WTC11 (cell line): ENCODE measurements around the gene PLXNA2. TPM values are rescaled to one million over a fixed set of nuclear protein-coding genes. Genes with fewer than 3 reads are reported as not detected.

ENCODE experiments used
- ATAC-seq: fragments of 200-7000 bp; cut with Tn5 transposase; 2 replicates; pipeline ENCODE4 v1.10.0; 2021; ENCODE audit warnings: mild to moderate bottlenecking, moderate library complexity
- CTCF ChIA-PET: fragments of 300-600 bp; sonication (Branson Sonifier 250); formaldehyde crosslinking; loops from one replicate; lab custom pipeline; 2021; ENCODE audit warnings: antibody characterized with exemption; lab: Charles Lee
- POLR2A ChIA-PET: fragments of 350-600 bp; sonication (Branson Sonifier 250); formaldehyde crosslinking; loops from one replicate; lab custom pipeline; 2021; ENCODE audit warnings: antibody characterized with exemption; lab: Charles Lee
- DNase-seq: peaks from one replicate; pipeline ENCODE4 v3.0.0; 2021; ENCODE audit warnings: low spot score
- H3K27ac Mint-ChIP-seq: 2 replicates; pipeline ENCODE4 v1.8.0; 2021; ENCODE audit warnings: mixed read lengths
- H3K27me3 Mint-ChIP-seq: 2 replicates; pipeline ENCODE4 v1.8.0; 2021; ENCODE audit warnings: low read depth, mild to moderate bottlenecking, moderate library complexity, mixed read lengths
- H3K36me3 Mint-ChIP-seq: 2 replicates; pipeline ENCODE4 v1.8.0; 2021; ENCODE audit warnings: mixed read lengths
- H3K4me1 Mint-ChIP-seq: 2 replicates; pipeline ENCODE4 v1.8.0; 2022; ENCODE audit warnings: mixed read lengths
- H3K4me3 Mint-ChIP-seq: 2 replicates; pipeline ENCODE4 v1.8.0; 2021; ENCODE audit warnings: mild to moderate bottlenecking, moderate library complexity, mixed read lengths
- H3K9me3 Mint-ChIP-seq: 2 replicates; pipeline ENCODE4 v1.8.0; 2021; ENCODE audit warnings: mixed read lengths
- AFF4 ChIP-seq: sonication (generic); formaldehyde crosslinking; IDR thresholded peaks from 2 replicates; pipeline ENCODE4 v1.8.1; 2023; ENCODE audit warnings: mild to moderate bottlenecking, missing genetic modification reagents, borderline replicate concordance
- E2F1 ChIP-seq: sonication (generic); formaldehyde crosslinking; IDR thresholded peaks from 2 replicates; pipeline ENCODE4 v1.8.0; 2022; ENCODE audit warnings: mild to moderate bottlenecking, missing genetic modification reagents
- JAZF1 ChIP-seq: fragments of 250-450 bp; sonication (Bioruptor Pico); IDR thresholded peaks from 2 replicates; pipeline ENCODE4 v1.9.0; 2021; ENCODE audit warnings: moderate library complexity, mild to moderate bottlenecking, inconsistent platforms
- MYBL2 ChIP-seq: sonication (generic); formaldehyde crosslinking; IDR thresholded peaks from 2 replicates; pipeline ENCODE4 v1.8.1; 2023; ENCODE audit warnings: mild to moderate bottlenecking, moderate library complexity, missing genetic modification reagents
- NR2C2 ChIP-seq: sonication (generic); formaldehyde crosslinking; IDR thresholded peaks from 2 replicates; pipeline ENCODE4 v1.8.0; 2022; ENCODE audit warnings: mild to moderate bottlenecking, missing genetic modification reagents
- PRRX2 ChIP-seq: fragments of 250-450 bp; sonication (Bioruptor Pico); IDR thresholded peaks from 2 replicates; pipeline ENCODE4 v1.8.0; 2021; ENCODE audit warnings: mild to moderate bottlenecking
- TCF7 ChIP-seq: sonication (generic); formaldehyde crosslinking; IDR thresholded peaks from 2 replicates; pipeline ENCODE4 v1.8.0; 2022; ENCODE audit warnings: mild to moderate bottlenecking, low read depth, missing genetic modification reagents, moderate library complexity
- TEAD1 ChIP-seq: sonication (generic); formaldehyde crosslinking; IDR thresholded peaks from 2 replicates; pipeline ENCODE4 v1.8.0; 2022; ENCODE audit warnings: mild to moderate bottlenecking, missing genetic modification reagents
- USF2 ChIP-seq: sonication (generic); formaldehyde crosslinking; IDR thresholded peaks from 2 replicates; pipeline ENCODE4 v1.8.1; 2023; ENCODE audit warnings: mild to moderate bottlenecking, missing genetic modification reagents, moderate library complexity
- ZNF219 ChIP-seq: sonication (generic); formaldehyde crosslinking; IDR thresholded peaks from 2 replicates; pipeline ENCODE4 v1.8.0; 2023; ENCODE audit warnings: missing genetic modification reagents, mild to moderate bottlenecking, borderline replicate concordance
- ZNF281 ChIP-seq: sonication (generic); formaldehyde crosslinking; IDR thresholded peaks from 2 replicates; pipeline ENCODE4 v1.8.0; 2023; ENCODE audit warnings: mild to moderate bottlenecking, missing genetic modification reagents
- ZNF671 ChIP-seq: fragments of 250-450 bp; sonication (Bioruptor Pico); IDR thresholded peaks from 2 replicates; pipeline ENCODE4 v1.8.0; 2021; ENCODE audit warnings: mild to moderate bottlenecking
- total RNA-seq: library from RNA; stranded (reverse); gene quantifications from 3 replicates; pipeline ENCODE4 v1.2.3, GENCODE V29; 2021
- TF ChIP-seq, protein P1 (sequence below): sonication (generic); formaldehyde crosslinking; IDR thresholded peaks from 2 replicates; pipeline ENCODE4 v1.8.0; 2022; ENCODE audit warnings: mild to moderate bottlenecking, missing genetic modification reagents
- TF ChIP-seq, protein P2 (sequence below): sonication (generic); formaldehyde crosslinking; IDR thresholded peaks from 2 replicates; pipeline ENCODE4 v1.8.0; 2023; ENCODE audit warnings: missing genetic modification reagents, mild to moderate bottlenecking, borderline replicate concordance
- TF ChIP-seq, protein P3 (sequence below): sonication (generic); formaldehyde crosslinking; IDR thresholded peaks from 2 replicates; pipeline ENCODE4 v1.8.1; 2023; ENCODE audit warnings: mild to moderate bottlenecking, missing genetic modification reagents
- TF ChIP-seq, protein P4 (sequence below): sonication (generic); formaldehyde crosslinking; IDR thresholded peaks from 2 replicates; pipeline ENCODE4 v1.8.1; 2023; ENCODE audit warnings: mild to moderate bottlenecking, missing genetic modification reagents, moderate library complexity
- TF ChIP-seq, protein P5 (sequence below): sonication (generic); formaldehyde crosslinking; IDR thresholded peaks from 2 replicates; pipeline ENCODE4 v1.8.1; 2022; ENCODE audit warnings: missing genetic modification reagents, borderline replicate concordance

Gene PLXNA2
- total RNA-seq, 1 experiment from 2014 or later, result 4.2 TPM

- no peak for TF ChIP-seq TEAD1 (CRISPR knock-in tag)
- no peak for TF ChIP-seq MYBL2
- TF ChIP-seq, all 79 proteins: peak for 0
Observed at GRCh38 chr1:208276757-208277435, 32.7 kb upstream of the PLXNA2 start (continued).

- H3K27ac Mint-ChIP-seq, result no peak overlapping the region
- no peak overlapping the region for H3K4me3 Mint-ChIP-seq
- DNase-seq (no peak), ATAC-seq (no peak)
- ChIA-PET CTCF (no interaction called here), POLR2A (no interaction called here)
- H3K36me3 Mint-ChIP-seq, result no peaks in the 10 kb centered on the region
- no peaks in the 10 kb centered on the region for H3K9me3 Mint-ChIP-seq
- peaks cover 48% of the 10 kb centered on the region for H3K4me1 Mint-ChIP-seq
- peaks cover 3% of the 10 kb centered on the region for H3K27me3 Mint-ChIP-seq
- no peak for TF ChIP-seq TCF7 (CRISPR knock-in tag)
- no peak for TF ChIP-seq USF2
- TF ChIP-seq, protein P1, sequence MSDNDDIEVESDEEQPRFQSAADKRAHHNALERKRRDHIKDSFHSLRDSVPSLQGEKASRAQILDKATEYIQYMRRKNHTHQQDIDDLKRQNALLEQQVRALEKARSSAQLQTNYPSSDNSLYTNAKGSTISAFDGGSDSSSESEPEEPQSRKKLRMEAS (CRISPR knock-in tag), result no peak
- TF ChIP-seq ZNF219 (CRISPR knock-in tag), result no peak
- TF ChIP-seq NR2C2, result no peak
- TF ChIP-seq, protein P2, sequence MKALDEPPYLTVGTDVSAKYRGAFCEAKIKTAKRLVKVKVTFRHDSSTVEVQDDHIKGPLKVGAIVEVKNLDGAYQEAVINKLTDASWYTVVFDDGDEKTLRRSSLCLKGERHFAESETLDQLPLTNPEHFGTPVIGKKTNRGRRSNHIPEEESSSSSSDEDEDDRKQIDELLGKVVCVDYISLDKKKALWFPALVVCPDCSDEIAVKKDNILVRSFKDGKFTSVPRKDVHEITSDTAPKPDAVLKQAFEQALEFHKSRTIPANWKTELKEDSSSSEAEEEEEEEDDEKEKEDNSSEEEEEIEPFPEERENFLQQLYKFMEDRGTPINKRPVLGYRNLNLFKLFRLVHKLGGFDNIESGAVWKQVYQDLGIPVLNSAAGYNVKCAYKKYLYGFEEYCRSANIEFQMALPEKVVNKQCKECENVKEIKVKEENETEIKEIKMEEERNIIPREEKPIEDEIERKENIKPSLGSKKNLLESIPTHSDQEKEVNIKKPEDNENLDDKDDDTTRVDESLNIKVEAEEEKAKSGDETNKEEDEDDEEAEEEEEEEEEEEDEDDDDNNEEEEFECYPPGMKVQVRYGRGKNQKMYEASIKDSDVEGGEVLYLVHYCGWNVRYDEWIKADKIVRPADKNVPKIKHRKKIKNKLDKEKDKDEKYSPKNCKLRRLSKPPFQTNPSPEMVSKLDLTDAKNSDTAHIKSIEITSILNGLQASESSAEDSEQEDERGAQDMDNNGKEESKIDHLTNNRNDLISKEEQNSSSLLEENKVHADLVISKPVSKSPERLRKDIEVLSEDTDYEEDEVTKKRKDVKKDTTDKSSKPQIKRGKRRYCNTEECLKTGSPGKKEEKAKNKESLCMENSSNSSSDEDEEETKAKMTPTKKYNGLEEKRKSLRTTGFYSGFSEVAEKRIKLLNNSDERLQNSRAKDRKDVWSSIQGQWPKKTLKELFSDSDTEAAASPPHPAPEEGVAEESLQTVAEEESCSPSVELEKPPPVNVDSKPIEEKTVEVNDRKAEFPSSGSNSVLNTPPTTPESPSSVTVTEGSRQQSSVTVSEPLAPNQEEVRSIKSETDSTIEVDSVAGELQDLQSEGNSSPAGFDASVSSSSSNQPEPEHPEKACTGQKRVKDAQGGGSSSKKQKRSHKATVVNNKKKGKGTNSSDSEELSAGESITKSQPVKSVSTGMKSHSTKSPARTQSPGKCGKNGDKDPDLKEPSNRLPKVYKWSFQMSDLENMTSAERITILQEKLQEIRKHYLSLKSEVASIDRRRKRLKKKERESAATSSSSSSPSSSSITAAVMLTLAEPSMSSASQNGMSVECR (CRISPR knock-in tag), result no peak
- TF ChIP-seq, protein P3, sequence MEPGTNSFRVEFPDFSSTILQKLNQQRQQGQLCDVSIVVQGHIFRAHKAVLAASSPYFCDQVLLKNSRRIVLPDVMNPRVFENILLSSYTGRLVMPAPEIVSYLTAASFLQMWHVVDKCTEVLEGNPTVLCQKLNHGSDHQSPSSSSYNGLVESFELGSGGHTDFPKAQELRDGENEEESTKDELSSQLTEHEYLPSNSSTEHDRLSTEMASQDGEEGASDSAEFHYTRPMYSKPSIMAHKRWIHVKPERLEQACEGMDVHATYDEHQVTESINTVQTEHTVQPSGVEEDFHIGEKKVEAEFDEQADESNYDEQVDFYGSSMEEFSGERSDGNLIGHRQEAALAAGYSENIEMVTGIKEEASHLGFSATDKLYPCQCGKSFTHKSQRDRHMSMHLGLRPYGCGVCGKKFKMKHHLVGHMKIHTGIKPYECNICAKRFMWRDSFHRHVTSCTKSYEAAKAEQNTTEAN (CRISPR knock-in tag), result no peak
- TF ChIP-seq PRRX2 (CRISPR knock-in tag), result no peak
- TF ChIP-seq E2F1 (CRISPR knock-in tag), result no peak
- TF ChIP-seq AFF4, result no peak
- no peak for TF ChIP-seq JAZF1
- no peak for TF ChIP-seq TEAD1 (CRISPR knock-in tag)
- TF ChIP-seq ZNF281, result no peak
- TF ChIP-seq, protein P4, sequence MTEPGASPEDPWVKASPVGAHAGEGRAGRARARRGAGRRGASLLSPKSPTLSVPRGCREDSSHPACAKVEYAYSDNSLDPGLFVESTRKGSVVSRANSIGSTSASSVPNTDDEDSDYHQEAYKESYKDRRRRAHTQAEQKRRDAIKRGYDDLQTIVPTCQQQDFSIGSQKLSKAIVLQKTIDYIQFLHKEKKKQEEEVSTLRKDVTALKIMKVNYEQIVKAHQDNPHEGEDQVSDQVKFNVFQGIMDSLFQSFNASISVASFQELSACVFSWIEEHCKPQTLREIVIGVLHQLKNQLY, result no peak
- TF ChIP-seq ZNF671 (CRISPR knock-in tag), result no peak
- TF ChIP-seq, protein P5, sequence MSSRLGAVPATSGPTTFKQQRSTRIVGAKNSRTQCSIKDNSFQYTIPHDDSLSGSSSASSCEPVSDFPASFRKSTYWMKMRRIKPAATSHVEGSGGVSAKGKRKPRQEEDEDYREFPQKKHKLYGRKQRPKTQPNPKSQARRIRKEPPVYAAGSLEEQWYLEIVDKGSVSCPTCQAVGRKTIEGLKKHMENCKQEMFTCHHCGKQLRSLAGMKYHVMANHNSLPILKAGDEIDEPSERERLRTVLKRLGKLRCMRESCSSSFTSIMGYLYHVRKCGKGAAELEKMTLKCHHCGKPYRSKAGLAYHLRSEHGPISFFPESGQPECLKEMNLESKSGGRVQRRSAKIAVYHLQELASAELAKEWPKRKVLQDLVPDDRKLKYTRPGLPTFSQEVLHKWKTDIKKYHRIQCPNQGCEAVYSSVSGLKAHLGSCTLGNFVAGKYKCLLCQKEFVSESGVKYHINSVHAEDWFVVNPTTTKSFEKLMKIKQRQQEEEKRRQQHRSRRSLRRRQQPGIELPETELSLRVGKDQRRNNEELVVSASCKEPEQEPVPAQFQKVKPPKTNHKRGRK (CRISPR knock-in tag), result no peak
Observed at GRCh38 chr1:208275083-208275482, 30.9 kb upstream of the PLXNA2 start.
